HEK293 (cell line): ENCODE data around the gene UBE2E1.

Experiments
- CTCF ChIA-PET: fragments of 350-600 bp; formaldehyde crosslinking; extraction: SDS; loops from one replicate; lab custom pipeline; 2021; ENCODE audit warnings: antibody characterized with exemption; lab: Yijun Ruan, JAX
- POLR2A ChIA-PET: fragments of 300-600 bp; formaldehyde crosslinking; extraction: SDS; loops from one replicate; lab custom pipeline; 2020; ENCODE audit warnings: antibody characterized with exemption, inconsistent platforms; lab: Yijun Ruan, JAX
- H3K27ac ChIP-seq: fragments of 200-500 bp; sonication (Bioruptor generic); 2 replicates; pipeline ENCODE4 v1.5.1; 2014; ENCODE audit warnings: low read depth, low read length, control low read depth, inconsistent platforms; ENCODE audit errors: extremely low read depth
- H3K36me3 ChIP-seq, 2 experiments: fragments of 200-500 bp in 1 of 2; sonication (Bioruptor generic) in 1 of 2; 1 replicate in 1 of 2; 2 replicates in 1 of 2; pipeline ENCODE4 v1.5.1; 2014 to 2017; ENCODE audit warnings: inconsistent platforms in 2 of 2, low read length in 2 of 2; ENCODE audit not compliant: control insufficient read depth in 2 of 2, insufficient read depth in 1 of 2
- H3K4me1 ChIP-seq: fragments of 200-500 bp; sonication (Bioruptor generic); 2 replicates; pipeline ENCODE4 v1.5.1; 2014; ENCODE audit warnings: mild to moderate bottlenecking, low read length, inconsistent platforms; ENCODE audit not compliant: control insufficient read depth, insufficient read depth
- H3K4me3 ChIP-seq: 2 replicates; pipeline ENCODE4 v1.5.1; 2011; ENCODE audit warnings: low read depth, mild to moderate bottlenecking, control low read depth, low read length, moderate library complexity
- H3K9me3 ChIP-seq: fragments of 200-500 bp; sonication (Bioruptor generic); 2 replicates; pipeline ENCODE4 v1.5.1; 2014; ENCODE audit warnings: low read depth, low read length, inconsistent platforms; ENCODE audit not compliant: control insufficient read depth, insufficient read depth
- BCL11B ChIP-seq: fragments of 450-650 bp; formaldehyde crosslinking; IDR thresholded peaks from 2 replicates; pipeline ENCODE4 v1.5.1; 2016; ENCODE audit warnings: low read depth, missing biosample characterization, missing genetic modification characterization
- GLIS2 ChIP-seq: fragments of 450-650 bp; formaldehyde crosslinking; IDR thresholded peaks from 2 replicates; pipeline ENCODE4 v1.5.1; 2016; ENCODE audit warnings: missing biosample characterization, missing genetic modification characterization
- MEIS1 ChIP-seq: sonication (generic); formaldehyde crosslinking; IDR thresholded peaks from 2 replicates; pipeline ENCODE4 v1.8.1; 2022; ENCODE audit warnings: missing genetic modification reagents, mild to moderate bottlenecking, borderline replicate concordance
- MZF1 ChIP-seq: fragments of 450-650 bp; formaldehyde crosslinking; IDR thresholded peaks from 2 replicates; pipeline ENCODE4 v1.5.1; 2017; ENCODE audit warnings: missing biosample characterization, missing genetic modification characterization, borderline replicate concordance
- PRDM10 ChIP-seq: fragments of 450-650 bp; formaldehyde crosslinking; IDR thresholded peaks from 2 replicates; pipeline ENCODE4 v1.5.1; 2016; ENCODE audit warnings: missing biosample characterization, missing genetic modification characterization
- REPIN1 ChIP-seq: fragments of 450-650 bp; formaldehyde crosslinking; IDR thresholded peaks from 2 replicates; pipeline ENCODE4 v1.5.1; 2017; ENCODE audit warnings: missing biosample characterization, missing genetic modification characterization, low read depth
- ZBTB26 ChIP-seq: fragments of 450-650 bp; formaldehyde crosslinking; optimal IDR thresholded peaks from 2 replicates; pipeline ENCODE3; 2016; ENCODE audit warnings: missing biosample characterization, mild to moderate bottlenecking, missing genetic modification characterization
- ZBTB8A ChIP-seq: fragments of 450-650 bp; formaldehyde crosslinking; IDR thresholded peaks from 2 replicates; pipeline ENCODE4 v1.5.1; 2016; ENCODE audit warnings: missing biosample characterization, missing genetic modification characterization
- ZEB2 ChIP-seq: fragments of 450-650 bp; formaldehyde crosslinking; IDR thresholded peaks from 2 replicates; pipeline ENCODE4 v1.5.1; 2016; ENCODE audit warnings: missing biosample characterization, missing genetic modification characterization
- ZNF10 ChIP-seq: fragments of 450-650 bp; formaldehyde crosslinking; IDR thresholded peaks from 2 replicates; pipeline ENCODE4 v1.5.1; 2017; ENCODE audit warnings: missing biosample characterization, missing genetic modification characterization
- ZNF114 ChIP-seq: fragments of 450-650 bp; formaldehyde crosslinking; IDR thresholded peaks from 2 replicates; pipeline ENCODE4 v1.5.0; 2017; ENCODE audit warnings: missing biosample characterization, missing genetic modification characterization
- ZNF121 ChIP-seq: fragments of 450-650 bp; formaldehyde crosslinking; IDR thresholded peaks from 2 replicates; pipeline ENCODE4 v1.5.1; 2016; ENCODE audit warnings: missing biosample characterization, missing genetic modification characterization
- ZNF132 ChIP-seq: fragments of 450-650 bp; formaldehyde crosslinking; IDR thresholded peaks from 2 replicates; pipeline ENCODE4 v1.5.1; 2017; ENCODE audit warnings: missing biosample characterization, missing genetic modification characterization, borderline replicate concordance
- ZNF174 ChIP-seq: fragments of 450-650 bp; formaldehyde crosslinking; IDR thresholded peaks from 2 replicates; pipeline ENCODE4 v1.5.0; 2017; ENCODE audit warnings: missing biosample characterization, mild to moderate bottlenecking, missing genetic modification characterization
- ZNF18 ChIP-seq: fragments of 450-650 bp; formaldehyde crosslinking; IDR thresholded peaks from 2 replicates; pipeline ENCODE4 v1.5.1; 2016; ENCODE audit warnings: missing biosample characterization, missing genetic modification characterization
- ZNF248 ChIP-seq: fragments of 450-650 bp; formaldehyde crosslinking; IDR thresholded peaks from 2 replicates; pipeline ENCODE4 v1.5.1; 2017; ENCODE audit warnings: missing biosample characterization, missing genetic modification characterization
- ZNF341 ChIP-seq: fragments of 450-650 bp; formaldehyde crosslinking; IDR thresholded peaks from 2 replicates; pipeline ENCODE4; 2016; ENCODE audit warnings: low read depth, missing biosample characterization, missing genetic modification characterization
- ZNF394 ChIP-seq: fragments of 450-650 bp; formaldehyde crosslinking; IDR thresholded peaks from 2 replicates; pipeline ENCODE4 v1.5.1; 2016; ENCODE audit warnings: missing biosample characterization, missing genetic modification characterization, mild to moderate bottlenecking, moderate library complexity, borderline replicate concordance
- ZNF423 ChIP-seq: fragments of 450-650 bp; formaldehyde crosslinking; IDR thresholded peaks from 2 replicates; pipeline ENCODE4 v1.5.1; 2016; ENCODE audit warnings: missing biosample characterization, missing genetic modification characterization
- ZNF600 ChIP-seq: fragments of 450-650 bp; formaldehyde crosslinking; IDR thresholded peaks from 2 replicates; pipeline ENCODE4 v1.5.1; 2016; ENCODE audit warnings: missing biosample characterization, missing genetic modification characterization
- ZNF692 ChIP-seq: fragments of 450-650 bp; formaldehyde crosslinking; IDR thresholded peaks from 2 replicates; pipeline ENCODE4 v1.5.1; 2016; ENCODE audit warnings: missing biosample characterization, missing genetic modification characterization
- ZNF768 ChIP-seq: fragments of 450-650 bp; formaldehyde crosslinking; IDR thresholded peaks from 2 replicates; pipeline ENCODE4 v1.5.1; 2018; ENCODE audit warnings: missing biosample characterization, mild to moderate bottlenecking, missing genetic modification characterization
- ZNF777 ChIP-seq: fragments of 450-650 bp; formaldehyde crosslinking; IDR thresholded peaks from 2 replicates; pipeline ENCODE4 v1.5.1; 2017; ENCODE audit warnings: missing biosample characterization, missing genetic modification characterization, borderline replicate concordance
- ZSCAN16 ChIP-seq: fragments of 450-650 bp; formaldehyde crosslinking; IDR thresholded peaks from 2 replicates; pipeline ENCODE4 v1.5.1; 2016; ENCODE audit warnings: missing biosample characterization, missing genetic modification characterization
- ZSCAN30 ChIP-seq: fragments of 450-650 bp; IDR thresholded peaks from 2 replicates; pipeline ENCODE4 v1.5.1; 2018; ENCODE audit warnings: missing biosample characterization, mild to moderate bottlenecking, missing genetic modification characterization, moderate library complexity

UBE2E1 gene

GRCh38 chr3:23915537-23916108 lies 109.9 kb downstream of the UBE2E1 start (continued):
- TF ChIP-seq ZEB2 (tag by site-specific recombination) (peak; percentile 83), ZNF18 (no peak), ZNF341 (tag by site-specific recombination) (peak; percentile 88), ZNF394 (tag by site-specific recombination) (peak; percentile 57; the same call in 1 of the 2 replicates), BCL11B (tag by site-specific recombination) (0 out of 2 replicates have a peak, but pooled peaks have one; percentile 27)

- H3K9me3 ChIP-seq = no peaks in the 10 kb centered on the region
- H3K4me3 ChIP-seq = peak overlapping the region; percentile 100
- peaks cover under 1 to 40% of the 10 kb centered on the region in 2 experiments; a peak in 2 of 3 replicates for H3K36me3 ChIP-seq
- POLR2A ChIA-PET = interaction anchor here (0.6 to 2.1 kb wide), 44 partner anchors 8 to 714 kb away, joined by 3 to 24 read pairs (median 4); partner anchors contain the start of gene UBE2E2
- H3K27ac ChIP-seq = peak overlapping the region; percentile 98
- CTCF ChIA-PET = interaction anchor here (0.7 kb wide), 2 partner anchors 28 to 479 kb away, joined by 3 to 4 read pairs; no protein-coding TSS in a partner anchor
- H3K4me1 ChIP-seq = peaks cover 7% of the 10 kb centered on the region
- TF ChIP-seq ZNF692 (peak; percentile 85), ZNF121 (peak; percentile 11; the same call in 1 of the 2 replicates), ZNF114 (no peak), ZBTB26 (tag by site-specific recombination) (peak; percentile 93), ZNF423 (tag by site-specific recombination) (no peak), GLIS2 (no peak), ZNF174 (tag by site-specific recombination) (no peak), ZSCAN30 (tag by site-specific recombination) (peak; percentile 11), ZNF768 (tag by site-specific recombination) (peak; percentile 66; the same call in 1 of the 2 replicates), ZNF777 (tag by site-specific recombination) (peak; percentile 77; the same call in 1 of the 2 replicates), ZNF248 (no peak), MZF1 (tag by site-specific recombination) (peak; percentile 61), MEIS1 (CRISPR knock-in tag) (no peak), ZSCAN16 (tag by site-specific recombination) (no peak), ZNF18 (0 out of 2 replicates have a peak, but pooled peaks have one; percentile 3), PRDM10 (tag by site-specific recombination) (no peak), ZNF600 (peak; percentile 72; the same call in 1 of the 2 replicates), REPIN1 (tag by site-specific recombination) (peak; percentile 71; the same call in 1 of the 2 replicates), ZBTB8A (tag by site-specific recombination) (peak; percentile 95), ZNF132 (tag by site-specific recombination) (no peak), ZNF10 (tag by site-specific recombination) (no peak)
These were observed 110.6 kb downstream of the UBE2E1 start for GRCh38 chr3:23916152-23916885.
